Measurements from ENCODE around the gene KIF26B. TPM values are rescaled to one million over a fixed set of nuclear protein-coding genes. Genes with fewer than 3 reads are reported as not detected.

KIF26B gene
- total and polyA plus RNA-seq, 5 donors: 0.11 to 0.41 (median 0.29) TPM

GRCh38 chr1:245579881-245580280 is 425.1 kb downstream of the KIF26B start:
- Histone ChIP-seq H3K4me1 (ENCODE audit: control insufficient read depth, insufficient read depth, low read length) (no peaks in the 10 kb centered on the region), H3K27me3 (ENCODE audit: control insufficient read depth, insufficient read depth) (no peaks in the 10 kb centered on the region), H3K9me3 (ENCODE audit: control insufficient read depth, low read length) (no peaks in the 10 kb centered on the region), H3K27ac (ENCODE audit: low read length) (no peak overlapping the region), H3K4me3 (ENCODE audit: low read length) (no peak overlapping the region)
- no peak for ATAC-seq
- intact Hi-C loops (cut with DNase I): no loop called here
- 93% methylated on average over 7 of the region's 7 CpGs for WGBS
- DNase-seq: no peak

GRCh38 chr1:245580651-245581050 is 425.9 kb downstream of the KIF26B start:
- Histone ChIP-seq H3K27ac (ENCODE audit: low read length) (no peak overlapping the region), H3K4me1 (ENCODE audit: control insufficient read depth, insufficient read depth, low read length) (no peaks in the 10 kb centered on the region), H3K9me3 (ENCODE audit: control insufficient read depth, low read length) (no peaks in the 10 kb centered on the region), H3K27me3 (ENCODE audit: control insufficient read depth, insufficient read depth) (no peaks in the 10 kb centered on the region), H3K4me3 (ENCODE audit: low read length) (no peak overlapping the region)
- ATAC-seq (no peak), DNase-seq (no peak)
- WGBS: 95% methylated on average over 6 of the region's 6 CpGs
- intact Hi-C loops (cut with DNase I): no loop called here

GRCh38 chr1:245582026-245582425 is 427.2 kb downstream of the KIF26B start:
- H3K27me3 ChIP-seq (ENCODE audit: control insufficient read depth, insufficient read depth): no peaks in the 10 kb centered on the region
- no peak for ATAC-seq
- H3K4me1 ChIP-seq (ENCODE audit: control insufficient read depth, insufficient read depth, low read length): no peaks in the 10 kb centered on the region
- no peak overlapping the region for H3K4me3 ChIP-seq (ENCODE audit: low read length)
- H3K27ac ChIP-seq (ENCODE audit: low read length): no peak overlapping the region
- H3K9me3 ChIP-seq (ENCODE audit: control insufficient read depth, low read length): no peaks in the 10 kb centered on the region
- WGBS: 88% methylated on average over 7 of the region's 7 CpGs
- DNase-seq: no peak
- intact Hi-C loops (cut with DNase I): no loop called here

GRCh38 chr1:245583081-245583480 is 428.3 kb downstream of the KIF26B start:
- Histone ChIP-seq H3K4me3 (ENCODE audit: low read length) (no peak overlapping the region), H3K27ac (ENCODE audit: low read length) (no peak overlapping the region), H3K4me1 (ENCODE audit: control insufficient read depth, insufficient read depth, low read length) (no peaks in the 10 kb centered on the region), H3K9me3 (ENCODE audit: control insufficient read depth, low read length) (no peaks in the 10 kb centered on the region), H3K27me3 (ENCODE audit: control insufficient read depth, insufficient read depth) (no peaks in the 10 kb centered on the region)
- ATAC-seq (no peak), DNase-seq (no peak)
- 85% methylated on average over 9 of the region's 9 CpGs for WGBS
- intact Hi-C loops (cut with DNase I): no loop called here

- WGBS: 66% methylated on average over 15 of the region's 15 CpGs
- no peak for ATAC-seq
Measured at GRCh38 chr1:245583575-245584330, 429.0 kb downstream of the KIF26B start.

GRCh38 chr1:245585252-245585959 is 430.6 kb downstream of the KIF26B start:
- intact Hi-C loops (cut with DNase I): no loop called here
- ATAC-seq (no peak), DNase-seq (no peak)
- no peaks in the 10 kb centered on the region for H3K4me1 ChIP-seq (ENCODE audit: control insufficient read depth, insufficient read depth, low read length)
- H3K27ac ChIP-seq (ENCODE audit: low read length): no peak overlapping the region
- no peaks in the 10 kb centered on the region for H3K9me3 ChIP-seq (ENCODE audit: control insufficient read depth, low read length)
- no peak overlapping the region for H3K4me3 ChIP-seq (ENCODE audit: low read length)
- WGBS: 62% methylated on average over 11 of the region's 11 CpGs
- H3K27me3 ChIP-seq (ENCODE audit: control insufficient read depth, insufficient read depth): no peaks in the 10 kb centered on the region

More at GRCh38 chr1:245583575-245584330, 429.0 kb downstream of the KIF26B start:
- Histone ChIP-seq H3K9me3 (ENCODE audit: control insufficient read depth, low read length) (no peaks in the 10 kb centered on the region), H3K4me3 (ENCODE audit: low read length) (no peak overlapping the region), H3K27me3 (ENCODE audit: control insufficient read depth, insufficient read depth) (no peaks in the 10 kb centered on the region), H3K27ac (ENCODE audit: low read length) (no peak overlapping the region), H3K4me1 (ENCODE audit: control insufficient read depth, insufficient read depth, low read length) (no peaks in the 10 kb centered on the region)
- intact Hi-C loops (cut with DNase I): no loop called here
- no peak for DNase-seq

GRCh38 chr1:245587435-245588115 is 432.8 kb downstream of the KIF26B start:
- H3K27me3 ChIP-seq (ENCODE audit: control insufficient read depth, insufficient read depth): no peaks in the 10 kb centered on the region
- ATAC-seq: no peak
- H3K27ac ChIP-seq (ENCODE audit: low read length): no peak overlapping the region
- no peak for DNase-seq
- no peak overlapping the region for H3K4me3 ChIP-seq (ENCODE audit: low read length)
- WGBS: 77% methylated on average over 11 of the region's 11 CpGs
- intact Hi-C loops (cut with DNase I): no loop called here
- no peaks in the 10 kb centered on the region for H3K4me1 ChIP-seq (ENCODE audit: control insufficient read depth, insufficient read depth, low read length)
- H3K9me3 ChIP-seq (ENCODE audit: control insufficient read depth, low read length): no peaks in the 10 kb centered on the region

- ATAC-seq (no peak), DNase-seq (no peak)
- Histone ChIP-seq H3K9me3 (ENCODE audit: control insufficient read depth, low read length) (no peaks in the 10 kb centered on the region), H3K4me3 (ENCODE audit: low read length) (no peak overlapping the region), H3K4me1 (ENCODE audit: control insufficient read depth, insufficient read depth, low read length) (no peaks in the 10 kb centered on the region), H3K27ac (ENCODE audit: low read length) (no peak overlapping the region), H3K27me3 (ENCODE audit: control insufficient read depth, insufficient read depth) (no peaks in the 10 kb centered on the region)
- intact Hi-C loops (cut with DNase I): no loop called here
- 88% methylated on average over 10 of the region's 10 CpGs for WGBS
Measured at GRCh38 chr1:245588116-245588639, 433.4 kb downstream of the KIF26B start.

GRCh38 chr1:245589316-245589715 is 434.5 kb downstream of the KIF26B start:
- ATAC-seq: no peak
- no peak overlapping the region for H3K4me3 ChIP-seq (ENCODE audit: low read length)
- H3K9me3 ChIP-seq (ENCODE audit: control insufficient read depth, low read length): no peaks in the 10 kb centered on the region
- H3K27me3 ChIP-seq (ENCODE audit: control insufficient read depth, insufficient read depth): no peaks in the 10 kb centered on the region
- DNase-seq: no peak
- intact Hi-C loops (cut with DNase I): no loop called here
- no peaks in the 10 kb centered on the region for H3K4me1 ChIP-seq (ENCODE audit: control insufficient read depth, insufficient read depth, low read length)
- no peak overlapping the region for H3K27ac ChIP-seq (ENCODE audit: low read length)
- WGBS: 86% methylated on average over 12 of the region's 12 CpGs

GRCh38 chr1:245589906-245590305 is 435.1 kb downstream of the KIF26B start:
- DNase-seq (no peak), ATAC-seq (no peak)
- 92% methylated on average over 26 of the region's 26 CpGs for WGBS
- intact Hi-C loops (cut with DNase I): no loop called here
- H3K27ac ChIP-seq (ENCODE audit: low read length): no peak overlapping the region
- H3K4me1 ChIP-seq (ENCODE audit: control insufficient read depth, insufficient read depth, low read length): no peaks in the 10 kb centered on the region
- no peaks in the 10 kb centered on the region for H3K9me3 ChIP-seq (ENCODE audit: control insufficient read depth, low read length)
- H3K4me3 ChIP-seq (ENCODE audit: low read length): no peak overlapping the region
- no peaks in the 10 kb centered on the region for H3K27me3 ChIP-seq (ENCODE audit: control insufficient read depth, insufficient read depth)

- H3K4me3 ChIP-seq (ENCODE audit: low read length): no peak overlapping the region
- no peaks in the 10 kb centered on the region for H3K4me1 ChIP-seq (ENCODE audit: control insufficient read depth, insufficient read depth, low read length)
- H3K27me3 ChIP-seq (ENCODE audit: control insufficient read depth, insufficient read depth): no peaks in the 10 kb centered on the region
- ATAC-seq: no peak
- intact Hi-C loops (cut with DNase I): no loop called here
- no peaks in the 10 kb centered on the region for H3K9me3 ChIP-seq (ENCODE audit: control insufficient read depth, low read length)
- 89% methylated on average over 4 of the region's 4 CpGs for WGBS
- no peak for DNase-seq
- no peak overlapping the region for H3K27ac ChIP-seq (ENCODE audit: low read length)
Measured at GRCh38 chr1:245590726-245591125, 435.9 kb downstream of the KIF26B start.
